HEK293T (cell line): ENCODE measurements around the gene FAM20B.

ENCODE experiments used
- BHLHE40 ChIP-seq: fragments of 450-650 bp; IDR thresholded peaks from 2 replicates; pipeline ENCODE4 v1.6.1; 2016; ENCODE audit warnings: mild to moderate bottlenecking, moderate library complexity, borderline replicate concordance
- ELF4 ChIP-seq: fragments of 450-650 bp; IDR thresholded peaks from 2 replicates; pipeline ENCODE4 v1.6.1; 2017; ENCODE audit warnings: antibody characterized with exemption
- FOXA1 ChIP-seq: fragments of 450-650 bp; IDR thresholded peaks from 2 replicates; pipeline ENCODE4 v1.6.1; 2016; ENCODE audit warnings: mild to moderate bottlenecking
- FOXM1 ChIP-seq: fragments of 450-650 bp; IDR thresholded peaks from 2 replicates; pipeline ENCODE4 v1.6.1; 2017; ENCODE audit warnings: mild to moderate bottlenecking, borderline replicate concordance
- SP1 ChIP-seq: fragments of 450-650 bp; IDR thresholded peaks from 2 replicates; pipeline ENCODE4 v1.6.1; 2017
- SUZ12 ChIP-seq: fragments of 450-650 bp; IDR thresholded peaks from 2 replicates; pipeline ENCODE4 v1.6.1; 2016; ENCODE audit warnings: mild to moderate bottlenecking

DNA sequence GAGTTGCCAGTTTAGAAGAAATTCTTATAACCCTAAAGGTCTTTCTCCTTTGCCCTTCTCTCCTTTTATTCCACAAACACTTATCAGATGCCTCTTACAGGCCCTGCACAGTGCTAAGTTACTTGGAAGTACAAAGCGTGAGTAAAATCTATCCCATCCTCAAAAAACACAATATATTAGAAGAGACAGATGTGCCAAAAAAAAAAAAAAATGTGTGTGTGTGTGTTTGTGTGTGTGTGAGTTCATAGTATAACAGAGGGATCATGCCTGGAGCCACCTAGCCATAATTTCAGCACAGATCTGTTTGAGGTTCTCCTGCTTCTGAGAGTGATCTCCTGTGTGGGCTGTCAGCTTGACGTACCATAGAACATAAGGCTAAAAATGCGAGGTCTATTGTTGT lies 5.0 kb downstream of the FAM20B start:
- no peak for TF ChIP-seq BHLHE40
- no peak for TF ChIP-seq FOXM1
- no peak for TF ChIP-seq ELF4
- TF ChIP-seq SUZ12, result no peak
- TF ChIP-seq FOXA1, result no peak
- no peak for TF ChIP-seq SP1
